Nucleus accumbens (tissue), 56 donors: ENCODE results near the gene GPSM1.
A peak's percentile ranks its signal among the peaks of the same experiment; 100 is the strongest.

Experiments used
- DNase-seq, 56 donors: peaks; one replicate each; lab custom pipeline; 2025; lab: John Stamatoyannopoulos, UW

GPSM1 gene

GRCh38 chr9:136387217-136387616, 59.9 kb downstream of the GPSM1 start:
- no peak for DNase-seq

GRCh38 chr9:136389396-136389795, 62.1 kb downstream of the GPSM1 start:
- DNase-seq: peak in 24 of 56 donors; percentile 19 to 83 (median 47)

- no peak for DNase-seq
Measured at GRCh38 chr9:136391737-136392537, 64.6 kb downstream of the GPSM1 start.

- peak in 16 of 56 donors; percentile 9 to 62 (median 27) for DNase-seq
Measured at GRCh38 chr9:136392538-136393449, 65.5 kb downstream of the GPSM1 start.

GRCh38 chr9:136393531-136393930, 66.2 kb downstream of the GPSM1 start:
- no peak for DNase-seq

GRCh38 chr9:136394312-136395019, 67.1 kb downstream of the GPSM1 start:
- no peak for DNase-seq

GRCh38 chr9:136395020-136395340, 67.6 kb downstream of the GPSM1 start:
- no peak for DNase-seq

GRCh38 chr9:136395345-136396218, 68.2 kb downstream of the GPSM1 start:
- DNase-seq: no peak

- no peak for DNase-seq
Measured at GRCh38 chr9:136396219-136396515, 68.8 kb downstream of the GPSM1 start.

- DNase-seq: no peak
Measured at GRCh38 chr9:136397643-136398042, 70.3 kb downstream of the GPSM1 start.

- DNase-seq: no peak
Measured at GRCh38 chr9:136398286-136398685, 70.9 kb downstream of the GPSM1 start.

- peak in 1 of 56 donors; percentile 17 for DNase-seq
Measured at GRCh38 chr9:136399176-136400037, 72.1 kb downstream of the GPSM1 start.

GRCh38 chr9:136400038-136400834, 72.9 kb downstream of the GPSM1 start, which contains the start of gene SNAPC4:
SNAPC4 (minus strand) TSS chr9:136400170; CDS start chr9:136398428, 1,742 bp downstream.
- DNase-seq: peak in 54 of 56 donors; percentile 16 to 89 (median 68)

GRCh38 chr9:136401173-136401922, 74.0 kb downstream of the GPSM1 start:
- DNase-seq: no peak

- DNase-seq: no peak
Measured at GRCh38 chr9:136402067-136402466, 74.7 kb downstream of the GPSM1 start.

- no peak for DNase-seq
Measured at GRCh38 chr9:136403538-136403914, 76.2 kb downstream of the GPSM1 start.
